Kidney tubule cell (primary cell): ENCODE measurements around the gene GLRB.
"Not testable (repeated sequence)": the region's sequence is repeated elsewhere in the genome, so short reads cannot be mapped to it uniquely, and the experiment has no call there.

Experiments
- DNase-seq: peaks from one replicate; pipeline ENCODE4 v3.0.0-alpha.2; 2018; ENCODE audit warnings: low spot score

GLRB gene

DNA sequence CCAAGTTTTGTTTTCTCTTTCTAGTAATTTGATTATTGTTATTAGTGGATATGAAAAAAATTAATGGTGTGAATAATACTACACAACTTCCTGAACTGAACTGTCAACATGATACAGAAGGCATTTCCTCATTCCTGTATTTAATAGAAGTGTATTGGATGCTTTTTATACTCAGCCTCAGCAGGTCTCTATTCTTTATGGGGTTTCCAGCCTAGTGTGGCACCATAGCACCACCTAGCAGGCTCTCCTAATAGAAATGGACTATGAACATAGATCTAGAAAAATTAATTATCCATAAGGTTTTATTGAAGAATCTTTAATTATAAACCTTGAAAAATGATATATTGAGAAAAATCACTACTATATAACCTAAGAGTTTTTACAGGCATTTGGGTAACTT lies 52.4 kb downstream of the GLRB start:
- DNase-seq = peak; percentile 64

DNA sequence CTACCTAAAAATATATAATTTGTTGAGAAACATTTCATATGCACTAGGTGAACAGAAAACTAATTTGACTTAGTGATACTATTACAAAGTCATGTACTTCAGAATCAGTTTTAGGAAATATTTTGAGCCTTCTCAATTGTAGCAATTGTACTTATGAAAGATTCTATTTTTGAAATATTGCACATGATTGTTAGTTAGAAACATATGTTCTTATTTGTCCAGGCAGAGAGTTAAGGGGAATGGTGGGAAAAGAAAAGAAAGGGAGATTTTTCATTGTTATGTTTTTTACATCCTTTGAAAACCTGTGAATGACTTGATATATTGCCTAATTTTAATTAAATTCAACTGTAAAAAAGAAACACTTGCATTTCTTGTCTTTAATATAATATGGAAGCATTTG lies 66.0 kb downstream of the GLRB start:
- DNase-seq = no peak

DNA sequence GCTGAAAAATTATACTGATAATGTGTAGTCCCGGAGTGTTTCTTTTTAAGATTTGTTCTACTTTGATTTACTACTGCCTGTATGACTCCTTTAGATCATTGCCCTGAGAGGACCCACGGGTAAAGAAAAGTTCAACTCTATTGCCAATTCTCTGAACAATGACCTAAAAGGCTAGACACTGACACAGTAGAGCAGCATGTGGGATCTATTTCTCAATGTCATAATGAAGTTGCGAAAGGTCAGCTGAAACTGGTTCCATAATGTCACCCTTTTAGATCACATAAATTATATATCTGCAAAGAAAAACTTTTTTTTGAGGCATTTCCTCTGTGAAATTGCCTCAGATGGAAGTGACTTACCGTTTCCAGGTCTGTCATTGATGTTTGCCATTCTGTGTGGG lies 67.4 kb downstream of the GLRB start:
- DNase-seq = no peak

DNA sequence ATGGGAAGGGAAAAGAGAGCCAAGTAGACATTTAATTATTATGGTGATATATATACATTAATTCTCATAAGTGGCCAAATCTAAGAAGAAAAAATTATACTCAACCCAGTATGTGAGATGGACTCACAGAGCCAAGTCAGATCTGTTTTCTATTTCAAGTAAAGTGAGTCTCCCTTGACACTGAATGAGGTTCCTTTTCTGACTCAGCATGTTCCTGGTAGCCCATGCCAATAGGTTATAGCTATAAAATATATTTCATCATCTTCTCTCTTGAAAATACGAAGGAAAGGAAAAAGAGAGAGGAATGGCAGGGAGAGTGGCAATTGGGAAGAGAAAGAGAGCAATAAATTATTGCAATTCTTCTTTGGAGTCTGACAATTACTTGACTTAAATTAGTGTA lies 75.8 kb downstream of the GLRB start:
- no peak for DNase-seq

DNA sequence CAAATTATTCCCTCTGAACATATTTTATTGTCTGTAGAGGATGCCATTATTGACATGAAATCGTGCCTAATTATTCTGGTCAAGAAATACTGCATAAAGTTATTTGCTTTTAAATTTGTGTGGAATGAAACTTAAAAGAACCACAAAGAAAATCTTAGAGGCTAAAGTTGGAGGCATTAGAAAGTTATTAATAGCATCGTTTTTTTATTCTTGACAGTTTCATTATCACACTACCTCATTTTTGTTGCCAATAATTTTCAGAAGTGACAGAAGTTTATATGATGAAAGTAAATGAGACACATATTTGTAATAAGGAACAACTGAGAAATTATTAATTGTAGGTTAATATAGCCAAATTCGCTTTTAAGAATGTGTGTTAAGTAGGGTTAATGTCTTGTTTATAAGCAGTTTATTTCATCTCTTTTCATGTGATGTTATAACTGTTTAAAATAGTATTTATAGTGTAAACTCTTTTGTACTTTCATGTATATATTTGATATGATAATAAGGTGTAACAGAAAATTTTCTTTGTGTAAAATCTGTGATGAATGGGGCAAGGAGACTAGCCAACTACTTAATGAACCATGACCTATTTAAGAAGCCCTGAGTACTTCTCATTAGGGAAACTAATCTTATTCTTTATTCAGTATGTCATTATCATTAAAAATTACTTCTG lies 90.1 kb downstream of the GLRB start:
- no peak for DNase-seq

DNA sequence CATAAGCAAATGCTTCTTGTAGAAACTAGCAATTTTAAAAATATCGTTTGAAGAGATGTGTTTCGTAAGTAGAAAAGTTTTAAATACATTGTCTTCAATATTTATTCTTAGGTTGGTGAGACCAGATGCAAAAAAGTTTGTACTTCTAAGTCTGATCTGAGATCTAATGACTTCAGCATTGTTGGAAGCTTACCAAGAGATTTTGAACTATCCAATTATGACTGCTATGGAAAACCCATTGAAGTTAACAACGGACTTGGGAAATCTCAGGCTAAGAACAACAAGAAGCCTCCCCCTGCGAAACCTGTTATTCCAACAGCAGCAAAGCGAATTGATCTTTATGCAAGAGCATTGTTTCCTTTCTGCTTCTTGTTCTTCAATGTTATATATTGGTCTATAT lies 94.4 kb downstream of the GLRB start:
- DNase-seq = no peak

DNA sequence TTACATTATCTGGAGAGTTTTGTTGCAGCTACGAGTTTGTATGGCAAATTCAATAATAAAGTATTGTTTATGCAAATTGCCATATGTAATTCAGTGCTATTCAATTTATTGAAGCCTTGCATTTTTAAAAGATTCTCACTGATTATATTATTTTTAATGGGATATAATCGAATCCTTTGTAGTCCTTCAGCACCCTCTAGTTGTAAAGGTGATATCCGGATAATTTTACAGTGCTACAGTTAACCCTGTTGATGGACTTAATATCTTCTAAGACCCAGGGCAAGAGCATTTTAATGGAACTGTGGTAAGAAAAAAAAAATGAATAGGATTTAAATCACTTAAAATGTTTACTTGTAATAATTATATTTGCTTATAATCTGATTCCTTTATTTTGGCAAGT lies 96.1 kb downstream of the GLRB start:
- DNase-seq = peak; percentile 20

DNA sequence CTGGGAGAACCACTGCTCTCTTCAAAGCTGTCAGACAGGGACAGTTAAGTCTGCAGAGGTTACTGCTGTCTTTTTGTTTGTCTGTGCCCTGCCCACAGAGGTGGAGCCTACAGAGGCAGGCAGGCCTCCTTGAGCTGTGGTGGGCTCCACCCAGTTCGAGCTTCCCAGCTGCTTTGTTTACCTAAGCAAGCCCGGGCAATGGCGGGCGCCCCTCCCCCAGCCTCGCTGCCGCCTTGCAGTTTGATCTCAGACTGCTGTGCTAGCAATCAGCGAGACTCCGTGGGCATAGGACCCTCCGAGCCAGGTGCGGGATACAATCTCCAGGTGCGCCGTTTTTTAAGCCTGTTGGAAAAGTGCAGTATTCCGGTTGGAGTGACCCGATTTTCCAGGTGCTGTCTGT lies 104.3 kb downstream of the GLRB start:
- DNase-seq = not testable (repeated sequence)

DNA sequence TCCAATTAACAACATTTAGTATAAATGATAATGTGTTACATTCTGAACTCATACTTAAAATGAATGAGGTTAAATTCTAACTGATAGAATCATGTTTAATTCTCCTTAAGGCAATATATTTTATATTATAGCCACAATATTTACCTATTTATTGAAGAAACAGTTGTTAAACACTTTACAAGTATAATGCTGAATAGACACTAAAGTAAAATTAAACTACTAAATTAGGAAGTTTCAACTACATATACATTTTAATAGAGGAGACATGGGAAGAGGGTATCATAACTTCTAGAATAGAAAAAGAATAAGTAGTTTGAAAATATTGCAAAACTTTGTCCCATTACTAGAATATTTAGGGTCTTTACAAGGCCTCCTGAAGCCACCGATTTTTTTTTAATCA lies 108.3 kb downstream of the GLRB start:
- DNase-seq = no peak

DNA sequence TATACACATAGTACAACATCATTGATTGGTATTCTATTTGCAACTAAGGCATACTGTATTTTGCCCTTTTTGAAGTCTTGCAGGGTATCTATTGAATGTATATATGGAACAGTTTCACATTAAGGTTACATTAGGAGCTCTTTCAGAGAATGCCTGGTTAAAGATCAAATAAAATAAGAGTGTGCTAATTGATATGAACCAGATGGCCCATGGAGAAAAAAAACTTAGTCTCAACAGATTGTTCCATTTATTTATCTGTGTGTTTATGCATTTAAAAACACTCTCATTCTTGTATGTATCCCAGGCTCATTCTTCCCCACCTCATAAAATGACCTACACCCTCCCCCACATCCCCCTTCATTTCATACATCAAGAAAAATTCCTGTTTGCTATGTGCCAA lies 109.4 kb downstream of the GLRB start:
- DNase-seq = no peak

DNA sequence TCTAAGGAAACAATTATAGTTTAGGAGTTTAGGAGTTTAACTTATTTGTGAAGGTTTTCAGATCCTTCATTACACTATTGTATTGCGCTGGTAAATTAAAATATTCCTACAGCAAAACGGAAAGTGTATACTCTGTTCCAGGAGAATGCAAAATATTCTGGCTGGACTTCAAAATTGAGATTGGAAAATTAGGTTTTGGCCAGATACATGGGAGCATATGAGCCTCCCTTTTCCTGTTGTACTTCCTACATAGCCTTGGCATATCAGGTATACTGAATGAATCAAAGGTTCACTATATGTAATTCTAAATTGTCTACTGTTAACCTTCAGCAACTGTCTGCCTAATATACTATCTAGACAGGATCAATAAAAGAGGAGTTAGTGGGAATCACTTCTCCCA lies 119.4 kb downstream of the GLRB start:
- DNase-seq = no peak

DNA sequence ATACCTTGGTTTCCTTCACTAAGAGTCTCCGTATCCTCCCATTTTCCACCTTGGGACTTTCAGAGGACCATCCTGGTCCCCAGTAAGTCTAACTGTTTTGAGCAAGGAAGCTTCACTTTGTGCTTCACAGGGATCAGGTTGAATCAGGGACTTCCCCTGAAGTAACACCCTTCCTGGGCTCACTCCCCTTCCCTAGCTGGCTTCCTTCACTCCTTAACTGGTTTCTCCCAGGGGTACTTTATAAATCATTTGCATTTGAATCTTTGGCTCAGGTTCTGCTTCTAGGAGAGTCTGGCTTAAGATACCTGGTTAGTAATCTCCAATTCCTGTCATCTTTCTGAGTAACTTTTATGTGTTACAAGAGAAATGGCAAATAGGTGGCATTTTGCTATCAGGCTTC lies 120.1 kb downstream of the GLRB start:
- no peak for DNase-seq

DNA sequence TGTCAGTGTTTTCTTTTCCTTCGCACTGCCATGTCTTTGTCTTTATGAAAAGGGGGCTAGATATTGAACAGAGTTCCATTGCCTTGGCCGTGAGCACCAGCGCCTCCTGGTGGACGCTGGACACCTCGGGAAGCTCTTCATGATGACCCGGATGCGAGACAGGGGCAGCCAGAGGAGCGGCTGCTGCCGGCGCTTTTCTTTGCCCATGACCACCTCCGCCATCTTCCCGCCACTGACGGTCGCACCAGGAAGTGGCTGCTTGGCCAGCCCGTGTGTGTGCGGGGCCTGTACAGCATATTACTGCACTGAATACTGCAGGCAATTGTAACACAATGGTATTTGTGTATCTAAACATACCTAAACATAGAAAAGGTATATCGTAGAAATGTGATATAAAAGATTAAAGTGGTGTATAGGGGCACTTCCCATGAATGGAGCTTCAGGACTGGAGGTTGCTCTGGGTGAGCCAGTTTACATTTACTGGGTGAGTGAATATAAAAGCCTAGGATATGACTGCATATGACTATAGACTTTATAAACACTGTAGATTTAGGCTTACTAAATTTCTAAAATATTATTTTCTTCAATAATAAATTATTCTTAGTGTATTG lies 128.8 kb downstream of the GLRB start:
- peak; percentile 25 for DNase-seq

DNA sequence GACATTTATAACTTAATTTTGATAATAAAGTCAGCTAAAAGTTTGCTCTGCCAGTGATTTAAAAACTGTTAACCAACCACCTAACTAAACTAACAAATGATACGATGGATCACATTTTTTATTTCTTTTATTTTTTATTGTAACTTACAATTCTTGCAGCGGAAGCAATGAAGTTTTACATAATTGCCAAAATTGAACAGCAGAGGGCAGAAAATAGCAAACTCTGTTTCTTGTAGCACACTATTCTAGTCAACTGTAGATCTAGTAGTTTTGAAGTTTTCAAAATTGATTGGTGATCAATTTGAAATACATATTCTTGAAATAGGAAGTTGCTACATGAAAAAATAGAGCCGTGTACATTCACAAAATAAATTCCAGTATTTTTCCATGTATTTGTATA lies 141.8 kb downstream of the GLRB start:
- peak; percentile 25 for DNase-seq

DNA sequence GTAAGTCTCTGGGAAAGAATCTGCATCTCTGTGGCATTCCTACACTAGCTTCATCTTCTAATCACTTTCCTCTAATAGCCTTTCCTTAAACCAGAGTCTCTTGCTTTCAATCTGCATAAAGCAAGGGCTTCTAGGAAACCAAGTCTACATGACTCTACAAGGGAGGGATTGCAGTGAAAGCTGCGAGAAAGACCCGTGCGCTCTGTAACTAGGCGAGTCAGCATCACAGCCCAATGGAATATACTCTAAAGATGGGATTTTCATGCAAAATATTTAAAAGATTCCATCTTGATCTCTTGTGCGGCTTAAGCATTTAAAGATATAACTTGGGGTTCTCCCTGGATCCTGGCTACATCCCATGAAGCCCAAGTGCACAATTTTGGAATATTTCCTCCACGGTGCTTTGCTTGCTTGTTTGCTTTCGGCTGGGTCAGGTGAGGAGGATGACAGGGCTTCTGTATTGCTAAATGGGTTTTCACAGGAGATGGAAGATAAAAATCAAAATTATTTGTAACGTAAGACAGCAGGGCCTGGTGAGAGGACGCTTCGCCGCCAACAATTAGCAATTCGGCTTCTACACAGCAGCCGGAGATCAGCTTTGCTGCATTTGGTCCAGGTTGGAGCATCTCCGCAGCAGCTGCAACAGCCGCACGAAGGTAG lies 143.9 kb downstream of the GLRB start:
- no peak for DNase-seq

DNA sequence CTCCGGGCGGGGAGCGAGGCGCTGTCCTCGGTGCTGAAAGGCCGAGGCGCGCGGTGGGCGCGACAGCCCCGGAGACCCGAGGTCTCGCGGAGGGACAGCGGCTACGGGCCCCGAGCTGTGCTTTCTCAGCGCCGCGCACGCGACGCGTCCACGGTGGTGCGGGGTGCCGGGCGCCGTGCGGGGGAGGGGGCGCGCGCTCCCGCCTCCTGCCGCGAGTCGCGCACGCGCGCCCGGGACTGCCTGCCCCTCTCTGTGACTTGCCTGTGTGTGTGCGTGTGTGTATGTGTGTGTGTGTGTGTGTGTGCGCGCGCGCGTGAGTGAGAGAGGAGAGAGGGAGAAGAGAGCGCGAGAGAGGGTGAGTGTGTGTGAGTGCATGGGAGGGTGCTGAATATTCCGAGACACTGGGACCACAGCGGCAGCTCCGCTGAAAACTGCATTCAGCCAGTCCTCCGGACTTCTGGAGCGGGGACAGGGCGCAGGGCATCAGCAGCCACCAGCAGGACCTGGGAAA lies 144.5 kb downstream of the GLRB start, which contains the start of gene GRIA2:
GRIA2 (plus strand) TSS at position 358 of the 511 bp plus-strand sequence. CDS start 315 bp downstream, outside the sequence.
- DNase-seq = peak; percentile 62

DNA sequence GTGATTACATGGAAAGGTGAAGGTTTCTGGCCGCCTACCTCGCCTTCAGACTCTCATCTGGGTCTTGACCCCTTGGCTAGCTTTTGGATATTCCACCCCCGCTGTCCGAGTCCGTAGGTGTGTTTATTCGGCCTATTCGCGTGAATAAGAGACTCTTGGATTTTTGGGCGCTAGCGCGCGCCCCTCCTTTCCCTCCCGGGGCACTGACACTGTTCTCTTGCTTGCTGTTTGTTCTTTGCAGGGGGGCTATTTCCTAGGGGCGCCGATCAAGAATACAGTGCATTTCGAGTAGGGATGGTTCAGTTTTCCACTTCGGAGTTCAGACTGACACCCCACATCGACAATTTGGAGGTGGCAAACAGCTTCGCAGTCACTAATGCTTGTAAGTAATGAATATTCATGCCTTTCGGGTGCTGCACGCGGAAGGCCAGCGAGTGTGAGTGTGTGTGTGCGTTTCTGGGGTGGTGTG lies 145.5 kb downstream of the GLRB start:
- DNase-seq = no peak
